Right lobe of liver (tissue), 4 donors: ENCODE measurements around the gene UBC.

ENCODE experiments used
- CTCF ChIP-seq, 4 donors: fragments of 200-600 bp in 3 of 4; fragments of 450-650 bp in 1 of 4; IDR thresholded peaks; one replicate each; pipeline versions ENCODE4 v1.5.1 to v1.8.0; 2016 to 2022; ENCODE audit warnings: antibody characterized with exemption in 4 of 4, mild to moderate bottlenecking in 2 of 4
- POLR2A ChIP-seq: fragments of 450-650 bp; IDR thresholded peaks from one replicate; pipeline ENCODE4 v1.6.1; 2017; ENCODE audit warnings: antibody characterized with exemption, mild to moderate bottlenecking
- donor health status: DM: no; HTN: no; CAD: no.
- donor health status: DM: no; HTN: no; CAD: no.
- donor health status: DM: no; HTN: yes; CAD: no.

- TF ChIP-seq CTCF (IDR thresholded peaks at IDR 0.05) (no peak), POLR2A (no peak)
These were observed 20.5 kb downstream of the UBC start for GRCh38 chr12:124893792-124894516.
